Measurements from ENCODE around the gene NEUROG1.
"Not testable (repeated sequence)": the region's sequence is repeated elsewhere in the genome, so short reads cannot be mapped to it uniquely, and the experiment has no call there.

NEUROG1 gene

GRCh38 chr5:135538261-135538660, 2.5 kb upstream of the NEUROG1 start:
- no peak for DNase-seq (ENCODE audit: extremely low read depth in 1 of 2, low read depth in 1 of 2)

GRCh38 chr5:135537745-135538144, 2.0 kb upstream of the NEUROG1 start:
- DNase-seq (ENCODE audit: extremely low read depth in 1 of 2, low read depth in 1 of 2) = no peak

GRCh38 chr5:135537271-135537670, 1.5 kb upstream of the NEUROG1 start:
- DNase-seq (ENCODE audit: extremely low read depth in 1 of 2, low read depth in 1 of 2) = no peak

- no peak for DNase-seq (ENCODE audit: extremely low read depth in 1 of 2, low read depth in 1 of 2)
These were observed 344 bp downstream of the NEUROG1 start for GRCh38 chr5:135535420-135535819.

GRCh38 chr5:135534609-135535419, 950 bp downstream of the NEUROG1 start:
- DNase-seq (ENCODE audit: extremely low read depth in 1 of 2, low read depth in 1 of 2) = no peak

GRCh38 chr5:135533794-135534193, 2.0 kb downstream of the NEUROG1 start:
- DNase-seq (ENCODE audit: extremely low read depth in 1 of 2, low read depth in 1 of 2) = no peak

- DNase-seq (ENCODE audit: extremely low read depth in 1 of 2, low read depth in 1 of 2) = no peak
These were observed 2.4 kb downstream of the NEUROG1 start for GRCh38 chr5:135533334-135533733.

GRCh38 chr5:135529576-135529975, 6.2 kb downstream of the NEUROG1 start:
- DNase-seq (ENCODE audit: extremely low read depth in 1 of 2, low read depth in 1 of 2) = not testable (repeated sequence)

- DNase-seq (ENCODE audit: extremely low read depth in 1 of 2, low read depth in 1 of 2) = no peak
These were observed 8.8 kb downstream of the NEUROG1 start for GRCh38 chr5:135526924-135527323.

- DNase-seq (ENCODE audit: extremely low read depth in 1 of 2, low read depth in 1 of 2) = no peak
These were observed 13.8 kb downstream of the NEUROG1 start for GRCh38 chr5:135521964-135522363.

- DNase-seq (ENCODE audit: extremely low read depth in 1 of 2, low read depth in 1 of 2) = no peak
These were observed 18.1 kb downstream of the NEUROG1 start for GRCh38 chr5:135517631-135518030.

- DNase-seq (ENCODE audit: extremely low read depth in 1 of 2, low read depth in 1 of 2) = no peak
These were observed 21.6 kb downstream of the NEUROG1 start for GRCh38 chr5:135514116-135514515.

GRCh38 chr5:135511761-135512575, 23.8 kb downstream of the NEUROG1 start:
- DNase-seq (ENCODE audit: extremely low read depth in 1 of 2, low read depth in 1 of 2) = no peak

- DNase-seq (ENCODE audit: extremely low read depth in 1 of 2, low read depth in 1 of 2) = no peak
These were observed 25.8 kb downstream of the NEUROG1 start for GRCh38 chr5:135509995-135510394.

- DNase-seq (ENCODE audit: extremely low read depth in 1 of 2, low read depth in 1 of 2) = no peak
These were observed 27.2 kb downstream of the NEUROG1 start for GRCh38 chr5:135508496-135509005.

GRCh38 chr5:135505973-135506372, 29.8 kb downstream of the NEUROG1 start:
- DNase-seq (ENCODE audit: extremely low read depth in 1 of 2, low read depth in 1 of 2) = no peak

- no peak for DNase-seq (ENCODE audit: extremely low read depth in 1 of 2, low read depth in 1 of 2)
These were observed 31.4 kb downstream of the NEUROG1 start for GRCh38 chr5:135504376-135504775.

GRCh38 chr5:135503871-135504270, 31.9 kb downstream of the NEUROG1 start:
- no peak for DNase-seq (ENCODE audit: extremely low read depth in 1 of 2, low read depth in 1 of 2)

- DNase-seq (ENCODE audit: extremely low read depth in 1 of 2, low read depth in 1 of 2) = no peak
These were observed 32.8 kb downstream of the NEUROG1 start for GRCh38 chr5:135502836-135503520.

GRCh38 chr5:135501965-135502364, 33.8 kb downstream of the NEUROG1 start:
- DNase-seq (ENCODE audit: extremely low read depth in 1 of 2, low read depth in 1 of 2) = no peak

GRCh38 chr5:135498637-135498995, 37.1 kb downstream of the NEUROG1 start:
- no peak for DNase-seq (ENCODE audit: extremely low read depth in 1 of 2, low read depth in 1 of 2)
